AG09309 (cell line): ENCODE results near the gene FUT3.

ENCODE experiments used
- DNase-seq: peaks from one replicate; pipeline ENCODE4 v3.0.0-alpha.2; 2010; ENCODE audit warnings: low read depth
- H3K4me3 ChIP-seq: 2 replicates; pipeline ENCODE4 v1.5.1; 2011; ENCODE audit warnings: mild to moderate bottlenecking, low read depth, low read length, moderate library complexity; ENCODE audit not compliant: control insufficient read depth
- CTCF ChIP-seq: IDR thresholded peaks from 2 replicates; pipeline ENCODE4 v1.5.1; 2011; ENCODE audit warnings: mild to moderate bottlenecking, low read depth, low read length, inconsistent platforms; ENCODE audit not compliant: insufficient read depth, control insufficient read depth; ENCODE audit errors: missing control alignments

FUT3 gene

GRCh38 chr19:5820785-5821184, 30.5 kb downstream of the FUT3 start:
- TF ChIP-seq CTCF, result no peak
- H3K4me3 ChIP-seq, result no peak overlapping the region
- DNase-seq, result no peak

GRCh38 chr19:5818594-5818993, 32.7 kb downstream of the FUT3 start:
- DNase-seq, result no peak
- TF ChIP-seq CTCF, result no peak
- no peak overlapping the region for H3K4me3 ChIP-seq

GRCh38 chr19:5817218-5817617, 34.0 kb downstream of the FUT3 start:
- no peak for TF ChIP-seq CTCF
- H3K4me3 ChIP-seq, result no peak overlapping the region
- no peak for DNase-seq

- DNase-seq, result no peak
- H3K4me3 ChIP-seq, result no peak overlapping the region
- TF ChIP-seq CTCF, result no peak
Observed at GRCh38 chr19:5814852-5815246, 36.4 kb downstream of the FUT3 start.

- no peak overlapping the region for H3K4me3 ChIP-seq
- no peak for TF ChIP-seq CTCF
- no peak for DNase-seq
Observed at GRCh38 chr19:5814123-5814851, 37.0 kb downstream of the FUT3 start.

- H3K4me3 ChIP-seq, result no peak overlapping the region
- no peak for TF ChIP-seq CTCF
- no peak for DNase-seq
Observed at GRCh38 chr19:5811117-5811516, 40.1 kb downstream of the FUT3 start.
